ENCODE data around the gene NAALADL2.

DNA sequence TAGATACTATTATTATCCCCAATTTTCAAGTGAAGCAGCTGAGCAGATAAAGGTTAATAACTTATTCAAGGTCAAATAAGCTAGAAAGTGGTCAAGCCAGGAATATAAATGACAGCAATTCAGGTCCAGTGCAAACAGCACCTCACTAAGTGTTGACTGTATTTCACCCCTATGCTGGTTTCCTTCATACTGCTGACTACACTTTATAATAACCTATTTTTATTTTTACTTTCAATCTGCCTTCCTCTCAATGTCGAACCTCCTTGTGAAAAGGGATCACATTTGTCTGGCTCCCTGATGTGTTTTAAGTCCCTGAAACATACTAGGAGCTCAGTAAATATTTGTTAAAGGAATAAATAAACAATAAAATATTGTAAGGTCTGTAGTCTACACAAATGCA, 146.1 kb downstream of the NAALADL2 start:
- TF ChIP-seq EZH2 (IDR thresholded peaks at IDR 0.05; ENCODE audit: low read depth) = no peak
- TF ChIP-seq, protein P1, sequence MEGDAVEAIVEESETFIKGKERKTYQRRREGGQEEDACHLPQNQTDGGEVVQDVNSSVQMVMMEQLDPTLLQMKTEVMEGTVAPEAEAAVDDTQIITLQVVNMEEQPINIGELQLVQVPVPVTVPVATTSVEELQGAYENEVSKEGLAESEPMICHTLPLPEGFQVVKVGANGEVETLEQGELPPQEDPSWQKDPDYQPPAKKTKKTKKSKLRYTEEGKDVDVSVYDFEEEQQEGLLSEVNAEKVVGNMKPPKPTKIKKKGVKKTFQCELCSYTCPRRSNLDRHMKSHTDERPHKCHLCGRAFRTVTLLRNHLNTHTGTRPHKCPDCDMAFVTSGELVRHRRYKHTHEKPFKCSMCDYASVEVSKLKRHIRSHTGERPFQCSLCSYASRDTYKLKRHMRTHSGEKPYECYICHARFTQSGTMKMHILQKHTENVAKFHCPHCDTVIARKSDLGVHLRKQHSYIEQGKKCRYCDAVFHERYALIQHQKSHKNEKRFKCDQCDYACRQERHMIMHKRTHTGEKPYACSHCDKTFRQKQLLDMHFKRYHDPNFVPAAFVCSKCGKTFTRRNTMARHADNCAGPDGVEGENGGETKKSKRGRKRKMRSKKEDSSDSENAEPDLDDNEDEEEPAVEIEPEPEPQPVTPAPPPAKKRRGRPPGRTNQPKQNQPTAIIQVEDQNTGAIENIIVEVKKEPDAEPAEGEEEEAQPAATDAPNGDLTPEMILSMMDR (conservative IDR thresholded peaks at IDR 0.05) = no peak
